ENCODE data around the gene SMARCC2.

SMARCC2 gene

DNA sequence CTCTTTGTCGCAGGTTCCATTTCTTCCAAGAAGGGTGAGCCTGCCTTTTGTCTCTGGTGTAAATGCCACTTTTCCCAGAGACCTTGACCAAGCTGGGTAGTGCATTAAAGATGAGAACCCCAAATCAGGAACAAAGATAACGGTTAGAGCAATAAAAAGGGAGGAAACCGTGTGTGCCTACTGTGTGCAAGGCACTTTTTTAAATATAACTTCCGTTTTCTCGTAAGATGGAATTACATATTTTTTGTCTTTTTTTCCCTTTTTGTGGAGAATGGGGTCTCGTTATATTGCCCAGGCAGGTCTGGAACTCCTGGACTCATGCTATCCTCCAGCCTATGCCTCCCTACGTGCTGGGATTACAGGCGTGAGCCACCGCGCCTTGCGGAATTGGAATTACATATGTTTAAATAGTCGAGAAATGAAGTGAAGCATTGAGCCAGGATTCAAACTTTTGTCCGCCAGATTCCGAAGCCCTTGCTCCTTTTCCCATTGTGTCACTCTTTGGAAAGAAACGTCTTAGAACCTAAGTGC lies 34.4 kb upstream of the SMARCC2 start:
- H3K9ac ChIP-seq (ENCODE audit: low read length) = no peak overlapping the region
- no peaks in the 10 kb centered on the region for H3K9me3 ChIP-seq (ENCODE audit: low read length)
- no peaks in the 10 kb centered on the region for H3K36me3 ChIP-seq (ENCODE audit: insufficient read depth, low read length)
- no peaks in the 10 kb centered on the region for H3K27me3 ChIP-seq (ENCODE audit: control insufficient read depth in 1 of 2, insufficient read depth in 2 of 2, low read length in 2 of 2)
- peak overlapping the region in 1 of 2 donors; percentile 35 for H3K4me3 ChIP-seq (ENCODE audit: low read depth in 1 of 2, low read length in 2 of 2)
- peaks cover 37% of the 10 kb centered on the region for H3K4me1 ChIP-seq (ENCODE audit: insufficient read depth, low read length)
- H3K27ac ChIP-seq (ENCODE audit: low read depth, low read length) = peak overlapping the region; percentile 84

DNA sequence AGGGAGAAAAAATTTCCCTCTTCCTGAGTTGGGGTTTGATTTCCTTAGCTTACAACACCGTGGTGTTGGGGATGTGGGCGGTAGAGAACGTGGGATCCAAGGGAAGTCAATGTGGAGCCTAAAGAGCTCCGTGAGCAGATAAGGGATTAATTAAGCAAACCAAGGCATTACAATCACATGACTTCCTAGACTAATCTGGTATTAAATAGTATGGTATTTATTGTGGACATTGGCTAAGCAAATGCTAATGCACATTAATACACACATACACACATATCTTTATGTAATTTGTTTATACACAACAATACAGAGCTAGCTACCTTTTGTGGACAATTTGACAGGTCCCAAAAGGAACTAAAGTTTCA lies 33.2 kb upstream of the SMARCC2 start:
- peak overlapping the region; percentile 100 for H3K27ac ChIP-seq (ENCODE audit: low read depth, low read length)
- peaks cover 37% of the 10 kb centered on the region for H3K4me1 ChIP-seq (ENCODE audit: insufficient read depth, low read length)
- no peaks in the 10 kb centered on the region for H3K27me3 ChIP-seq (ENCODE audit: control insufficient read depth in 1 of 2, insufficient read depth in 2 of 2, low read length in 2 of 2)
- no peaks in the 10 kb centered on the region for H3K9me3 ChIP-seq (ENCODE audit: low read length)
- H3K9ac ChIP-seq (ENCODE audit: low read length) = peak overlapping the region; percentile 78
- peak overlapping the region; percentile 83 to 96 for H3K4me3 ChIP-seq (ENCODE audit: low read depth in 1 of 2, low read length in 2 of 2)
- H3K36me3 ChIP-seq (ENCODE audit: insufficient read depth, low read length) = no peaks in the 10 kb centered on the region

DNA sequence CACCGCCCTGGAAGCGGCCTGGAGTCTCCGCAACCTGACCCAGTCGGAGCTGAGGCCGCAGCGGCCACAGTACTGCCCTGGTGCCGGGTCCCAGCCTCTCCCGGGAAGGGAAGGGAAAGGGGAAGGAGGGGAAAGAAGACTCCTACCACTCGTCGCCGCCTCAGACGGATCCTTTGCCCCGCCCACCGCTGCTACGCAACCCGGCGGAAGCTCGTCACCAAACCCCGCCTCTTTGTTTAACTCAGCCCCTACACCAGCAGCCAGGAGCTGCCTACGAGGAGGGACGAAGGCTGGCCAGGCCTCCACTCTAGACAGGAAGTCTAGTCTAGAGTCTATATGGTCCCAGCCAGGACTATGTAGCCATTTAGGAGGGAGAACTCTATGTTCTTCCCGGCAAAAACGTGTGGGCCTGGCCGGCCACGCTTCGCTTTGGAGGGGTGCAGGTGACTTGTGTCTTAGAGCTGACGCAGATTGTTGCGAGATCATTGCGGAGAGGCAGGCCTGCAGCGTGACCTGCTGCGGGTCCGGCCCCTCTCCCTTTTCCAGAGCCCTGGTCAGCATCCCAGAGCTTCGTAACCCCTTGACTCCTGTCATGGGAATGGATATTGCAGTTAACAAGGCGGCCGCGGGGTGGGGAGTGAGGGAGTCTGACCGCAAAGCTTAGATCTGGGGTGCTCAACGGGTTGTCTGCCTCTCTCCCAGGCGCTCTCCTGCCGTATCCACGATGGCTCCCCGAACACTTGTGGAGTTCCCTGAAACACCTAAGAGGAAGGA lies 32.7 kb upstream of the SMARCC2 start, which contains the start of gene RNF41:
Gene RNF41 (minus strand): TSS at position 166 of the 774 bp plus-strand sequence. CDS start 7,875 bp downstream, outside the sequence.
- Histone ChIP-seq H3K4me1 (ENCODE audit: insufficient read depth, low read length) (peaks cover 37% of the 10 kb centered on the region), H3K27ac (ENCODE audit: low read depth, low read length) (peak within 1 kb of the TSS; percentile 100), H3K9me3 (ENCODE audit: low read length) (no peaks in the 10 kb centered on the region), H3K27me3 (ENCODE audit: control insufficient read depth in 1 of 2, insufficient read depth in 2 of 2, low read length in 2 of 2) (no peaks in the 10 kb centered on the region), H3K4me3 (ENCODE audit: low read depth in 1 of 2, low read length in 2 of 2) (peak within 1 kb of the TSS; percentile 83 to 96), H3K36me3 (ENCODE audit: insufficient read depth, low read length) (no peaks in the 10 kb centered on the region), H3K9ac (ENCODE audit: low read length) (peak within 1 kb of the TSS; percentile 94)

DNA sequence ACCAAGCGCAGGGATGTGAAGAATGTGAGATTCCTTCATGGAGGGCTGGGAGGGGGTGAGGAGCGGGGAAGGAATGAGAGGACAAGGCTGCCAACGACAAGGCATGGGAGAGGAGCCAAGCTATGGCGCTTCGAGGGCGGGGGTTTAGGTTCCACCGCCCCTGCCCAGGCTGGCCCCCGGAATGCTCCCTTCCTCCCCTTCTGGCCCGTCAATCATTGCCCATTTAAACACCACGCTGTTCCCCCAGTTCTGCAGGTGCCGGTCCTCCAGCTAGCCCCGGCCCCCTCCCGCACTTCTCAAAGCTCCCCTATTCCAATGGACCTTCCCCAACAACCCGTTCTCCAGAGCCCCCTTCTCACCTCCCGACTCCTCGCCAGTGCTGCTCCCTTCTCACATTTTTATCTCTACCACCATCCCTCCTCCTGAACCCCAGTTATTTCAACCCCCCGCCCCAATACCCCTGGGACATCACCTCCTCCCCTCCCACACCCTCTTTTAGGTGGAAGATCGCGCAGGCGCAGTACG lies 32.0 kb upstream of the SMARCC2 start:
- Histone ChIP-seq H3K9ac (ENCODE audit: low read length) (peak overlapping the region; percentile 94), H3K27me3 (ENCODE audit: control insufficient read depth in 1 of 2, insufficient read depth in 2 of 2, low read length in 2 of 2) (no peaks in the 10 kb centered on the region), H3K4me3 (ENCODE audit: low read depth in 1 of 2, low read length in 2 of 2) (peak overlapping the region; percentile 83 to 96), H3K27ac (ENCODE audit: low read depth, low read length) (peak overlapping the region; percentile 100), H3K9me3 (ENCODE audit: low read length) (no peaks in the 10 kb centered on the region), H3K36me3 (ENCODE audit: insufficient read depth, low read length) (peaks cover 5% of the 10 kb centered on the region), H3K4me1 (ENCODE audit: insufficient read depth, low read length) (peaks cover 37% of the 10 kb centered on the region)

DNA sequence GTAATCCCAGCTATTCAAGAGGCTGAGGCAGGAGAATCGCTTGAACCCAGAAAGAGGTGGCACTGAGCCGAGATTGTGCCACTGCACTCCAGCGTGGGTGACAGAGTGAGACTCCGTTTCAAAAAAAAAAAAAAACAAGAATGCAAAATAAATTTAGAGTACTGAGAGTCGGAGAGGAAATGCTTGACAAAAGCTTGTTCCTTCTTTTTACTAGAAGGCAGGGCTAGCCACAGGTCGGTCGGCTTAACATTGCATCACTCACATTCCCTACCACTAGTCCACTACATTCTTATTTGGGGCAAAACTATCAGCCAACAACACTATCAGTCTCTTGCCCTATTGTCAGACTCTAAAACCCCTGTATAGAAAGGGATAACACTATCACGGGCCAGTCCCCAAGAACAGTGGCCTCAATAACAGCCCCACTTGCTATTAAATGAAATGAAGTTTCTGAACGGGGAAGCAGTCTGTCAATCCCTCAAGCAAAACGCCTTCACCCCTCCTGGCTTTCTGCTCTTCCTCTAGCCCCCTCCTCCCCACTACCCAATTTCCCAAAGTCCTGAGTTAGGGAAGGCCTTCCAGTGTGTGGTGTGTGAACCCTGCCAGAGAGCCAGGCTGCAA lies 31.4 kb upstream of the SMARCC2 start:
- peaks cover 37% of the 10 kb centered on the region for H3K4me1 ChIP-seq (ENCODE audit: insufficient read depth, low read length)
- H3K4me3 ChIP-seq (ENCODE audit: low read depth in 1 of 2, low read length in 2 of 2) = peak overlapping the region; percentile 83 to 96
- H3K36me3 ChIP-seq (ENCODE audit: insufficient read depth, low read length) = peaks cover 9% of the 10 kb centered on the region
- H3K27ac ChIP-seq (ENCODE audit: low read depth, low read length) = peak overlapping the region; percentile 100
- H3K27me3 ChIP-seq (ENCODE audit: control insufficient read depth in 1 of 2, insufficient read depth in 2 of 2, low read length in 2 of 2) = no peaks in the 10 kb centered on the region
- peak overlapping the region; percentile 94 for H3K9ac ChIP-seq (ENCODE audit: low read length)
- H3K9me3 ChIP-seq (ENCODE audit: low read length) = no peaks in the 10 kb centered on the region

DNA sequence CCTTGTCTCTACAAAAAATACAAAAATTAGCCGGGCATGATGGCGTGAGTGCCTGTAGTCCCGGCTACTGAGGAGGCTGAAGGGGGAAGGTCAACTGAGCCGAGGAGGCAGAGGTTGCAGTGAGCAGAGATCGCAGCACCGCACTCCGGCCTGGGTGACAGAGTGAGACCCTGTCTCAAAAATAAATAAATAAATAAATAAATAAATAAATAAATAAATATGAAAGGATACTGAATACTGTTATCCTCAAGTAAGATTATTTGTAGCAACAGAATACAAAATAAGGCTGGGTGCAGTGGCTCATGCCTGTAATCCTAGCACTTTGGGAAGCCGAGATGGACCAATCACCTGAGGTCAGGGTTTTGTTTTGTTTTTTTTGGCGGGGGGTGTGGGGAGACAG lies 30.6 kb upstream of the SMARCC2 start:
- Histone ChIP-seq H3K9me3 (ENCODE audit: low read length) (no peaks in the 10 kb centered on the region), H3K36me3 (ENCODE audit: insufficient read depth, low read length) (peaks cover 15% of the 10 kb centered on the region), H3K9ac (ENCODE audit: low read length) (no peak overlapping the region), H3K27me3 (ENCODE audit: control insufficient read depth in 1 of 2, insufficient read depth in 2 of 2, low read length in 2 of 2) (no peaks in the 10 kb centered on the region), H3K27ac (ENCODE audit: low read depth, low read length) (no peak overlapping the region), H3K4me1 (ENCODE audit: insufficient read depth, low read length) (peaks cover 35% of the 10 kb centered on the region), H3K4me3 (ENCODE audit: low read depth in 1 of 2, low read length in 2 of 2) (no peak overlapping the region)

DNA sequence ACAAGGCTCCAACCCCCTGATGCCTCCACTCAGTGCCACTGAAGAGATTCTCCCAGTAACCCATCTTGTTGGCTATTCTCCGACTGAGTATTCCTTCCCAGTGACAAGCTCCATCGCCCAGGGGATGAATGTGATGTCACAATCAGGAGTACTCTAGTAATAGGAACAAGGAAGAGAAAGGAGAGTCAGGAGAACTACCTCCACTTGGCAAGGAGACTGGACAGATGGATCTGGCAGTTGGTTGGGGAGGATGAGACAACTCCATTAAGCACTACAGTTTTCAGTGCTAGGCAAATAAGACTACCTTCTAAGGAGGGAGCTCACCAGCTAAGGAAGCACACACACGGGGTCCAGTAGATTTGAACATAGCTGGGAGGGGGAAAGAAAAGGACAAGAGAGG lies 27.2 kb upstream of the SMARCC2 start:
- Histone ChIP-seq H3K4me3 (ENCODE audit: low read depth in 1 of 2, low read length in 2 of 2) (no peak overlapping the region), H3K27me3 (ENCODE audit: control insufficient read depth in 1 of 2, insufficient read depth in 2 of 2, low read length in 2 of 2) (no peaks in the 10 kb centered on the region), H3K9me3 (ENCODE audit: low read length) (no peaks in the 10 kb centered on the region), H3K9ac (ENCODE audit: low read length) (no peak overlapping the region), H3K27ac (ENCODE audit: low read depth, low read length) (no peak overlapping the region), H3K4me1 (ENCODE audit: insufficient read depth, low read length) (peaks cover 12% of the 10 kb centered on the region), H3K36me3 (ENCODE audit: insufficient read depth, low read length) (peaks cover 46% of the 10 kb centered on the region)

DNA sequence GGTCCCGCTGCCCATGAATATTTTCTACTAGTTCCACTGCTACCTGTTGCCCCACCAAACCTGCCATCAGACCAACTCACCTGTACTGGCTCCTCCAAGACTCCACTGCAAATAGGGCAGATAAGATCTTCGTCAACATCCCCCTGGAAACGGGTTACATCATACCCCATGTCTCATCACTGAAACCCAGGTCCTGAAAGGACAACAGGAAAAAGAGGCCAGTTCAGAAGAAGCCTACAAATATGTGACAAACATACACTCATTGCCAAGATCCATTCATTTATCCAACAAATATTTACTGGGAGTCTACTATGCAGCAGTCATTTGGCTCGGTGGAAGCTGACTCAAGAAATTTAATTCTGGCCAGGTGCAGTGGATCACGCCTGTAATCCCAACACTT lies 24.6 kb upstream of the SMARCC2 start:
- Histone ChIP-seq H3K4me1 (ENCODE audit: insufficient read depth, low read length) (no peaks in the 10 kb centered on the region), H3K36me3 (ENCODE audit: insufficient read depth, low read length) (peaks cover 61% of the 10 kb centered on the region), H3K27me3 (ENCODE audit: control insufficient read depth in 1 of 2, insufficient read depth in 2 of 2, low read length in 2 of 2) (no peaks in the 10 kb centered on the region), H3K9me3 (ENCODE audit: low read length) (no peaks in the 10 kb centered on the region), H3K9ac (ENCODE audit: low read length) (no peak overlapping the region), H3K4me3 (ENCODE audit: low read depth in 1 of 2, low read length in 2 of 2) (no peak overlapping the region), H3K27ac (ENCODE audit: low read depth, low read length) (no peak overlapping the region)

DNA sequence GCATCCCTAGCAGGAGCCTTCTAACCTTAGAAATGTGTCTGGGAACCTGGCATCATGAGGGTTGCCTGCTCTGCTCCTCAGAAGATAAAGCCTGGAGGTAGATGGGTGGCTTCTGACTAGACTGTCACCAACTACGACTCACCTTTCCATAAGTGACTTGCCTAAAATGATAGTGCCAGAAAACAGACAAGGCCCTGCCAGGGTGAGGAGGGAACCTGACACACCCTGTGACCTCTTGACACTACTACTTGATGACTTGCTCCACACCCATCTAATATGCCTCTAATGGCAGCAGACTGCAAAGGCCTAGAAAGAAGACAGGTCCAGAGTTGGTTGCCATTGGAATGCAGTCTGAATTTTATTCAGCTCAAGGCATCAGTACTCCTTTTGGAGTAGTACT lies 23.1 kb upstream of the SMARCC2 start:
- H3K27me3 ChIP-seq (ENCODE audit: control insufficient read depth in 1 of 2, insufficient read depth in 2 of 2, low read length in 2 of 2) = no peaks in the 10 kb centered on the region
- no peaks in the 10 kb centered on the region for H3K4me1 ChIP-seq (ENCODE audit: insufficient read depth, low read length)

DNA sequence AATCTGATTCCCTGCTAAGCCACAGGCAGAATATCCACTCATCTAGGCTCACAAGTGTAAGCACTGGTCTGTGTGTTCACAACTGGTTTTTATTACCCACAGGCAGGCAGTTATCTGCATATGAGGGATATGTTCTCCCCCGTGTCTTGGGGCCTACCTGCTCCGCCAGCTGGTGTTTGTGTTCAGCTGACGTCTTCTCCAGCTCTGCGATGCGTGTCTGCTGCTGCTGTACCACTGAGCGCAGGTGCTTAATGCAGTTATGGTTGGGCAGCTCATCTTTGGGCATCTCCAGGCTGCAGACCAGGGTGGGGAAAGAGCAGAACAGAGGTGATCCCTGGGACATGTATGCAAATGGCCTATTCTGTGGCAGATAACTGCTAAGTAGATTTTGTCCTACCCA lies 18.7 kb upstream of the SMARCC2 start:
- peaks cover 65% of the 10 kb centered on the region for H3K36me3 ChIP-seq (ENCODE audit: insufficient read depth, low read length)
- H3K27ac ChIP-seq (ENCODE audit: low read depth, low read length) = no peak overlapping the region
- no peaks in the 10 kb centered on the region for H3K4me1 ChIP-seq (ENCODE audit: insufficient read depth, low read length)
- H3K4me3 ChIP-seq (ENCODE audit: low read depth in 1 of 2, low read length in 2 of 2) = no peak overlapping the region
- no peaks in the 10 kb centered on the region for H3K9me3 ChIP-seq (ENCODE audit: low read length)
- H3K9ac ChIP-seq (ENCODE audit: low read length) = no peak overlapping the region
- H3K27me3 ChIP-seq (ENCODE audit: control insufficient read depth in 1 of 2, insufficient read depth in 2 of 2, low read length in 2 of 2) = no peaks in the 10 kb centered on the region

More for the DNA sequence above, 23.1 kb upstream of the SMARCC2 start:
- Histone ChIP-seq H3K4me3 (ENCODE audit: low read depth in 1 of 2, low read length in 2 of 2) (no peak overlapping the region), H3K27ac (ENCODE audit: low read depth, low read length) (no peak overlapping the region), H3K9me3 (ENCODE audit: low read length) (no peaks in the 10 kb centered on the region), H3K36me3 (ENCODE audit: insufficient read depth, low read length) (peaks cover 71% of the 10 kb centered on the region), H3K9ac (ENCODE audit: low read length) (no peak overlapping the region)

DNA sequence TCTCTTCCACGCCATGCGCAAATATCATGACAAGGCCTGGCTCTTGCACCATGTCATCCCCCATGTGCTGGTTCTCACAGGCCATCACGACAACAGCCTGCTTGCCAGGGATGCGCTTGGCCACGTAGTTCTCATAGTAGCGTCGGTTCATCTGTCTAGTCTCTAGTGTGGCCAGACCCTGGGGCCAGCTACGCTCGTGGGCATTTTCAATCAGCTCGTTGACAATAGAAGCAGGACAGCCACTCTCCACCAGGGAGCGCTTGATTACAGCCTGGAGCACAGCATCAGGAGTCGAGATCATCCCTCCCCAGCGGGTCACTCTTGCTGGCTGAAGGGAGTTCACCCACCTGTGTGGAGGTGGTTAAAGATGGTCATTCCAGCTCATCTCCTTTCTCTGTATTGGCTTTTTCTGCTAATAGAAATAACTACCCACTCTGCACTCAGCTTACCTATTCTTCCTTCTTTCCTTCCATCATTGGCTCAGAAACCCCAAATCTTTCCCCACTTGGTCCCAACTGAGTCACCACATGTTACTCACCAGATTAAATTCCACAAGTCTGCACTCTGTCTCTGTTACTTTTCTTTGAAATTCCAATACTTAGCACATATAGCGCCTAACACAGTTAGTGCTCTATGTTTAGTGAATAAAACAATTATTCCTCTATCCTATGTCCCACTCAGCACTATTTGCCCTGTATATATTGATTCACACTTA lies 17.3 kb upstream of the SMARCC2 start:
- Histone ChIP-seq H3K9ac (ENCODE audit: low read length) (no peak overlapping the region), H3K4me3 (ENCODE audit: low read depth in 1 of 2, low read length in 2 of 2) (no peak overlapping the region), H3K27me3 (ENCODE audit: control insufficient read depth in 1 of 2, insufficient read depth in 2 of 2, low read length in 2 of 2) (no peaks in the 10 kb centered on the region), H3K27ac (ENCODE audit: low read depth, low read length) (no peak overlapping the region), H3K4me1 (ENCODE audit: insufficient read depth, low read length) (peaks cover 4% of the 10 kb centered on the region), H3K9me3 (ENCODE audit: low read length) (no peaks in the 10 kb centered on the region), H3K36me3 (ENCODE audit: insufficient read depth, low read length) (peaks cover 52% of the 10 kb centered on the region)
